CD4-positive, alpha-beta T cell treated with Interferon gamma for 1 hour (primary cell): Measurements from ENCODE around the gene PCDHA11.
"Not testable (repeated sequence)": the region's sequence is repeated elsewhere in the genome, so short reads cannot be mapped to it uniquely, and the experiment has no call there.

ENCODE experiments used
- DNase-seq: peaks from one replicate; pipeline ENCODE4 v3.0.0-alpha.2; 2020

PCDHA11 gene, protein sequence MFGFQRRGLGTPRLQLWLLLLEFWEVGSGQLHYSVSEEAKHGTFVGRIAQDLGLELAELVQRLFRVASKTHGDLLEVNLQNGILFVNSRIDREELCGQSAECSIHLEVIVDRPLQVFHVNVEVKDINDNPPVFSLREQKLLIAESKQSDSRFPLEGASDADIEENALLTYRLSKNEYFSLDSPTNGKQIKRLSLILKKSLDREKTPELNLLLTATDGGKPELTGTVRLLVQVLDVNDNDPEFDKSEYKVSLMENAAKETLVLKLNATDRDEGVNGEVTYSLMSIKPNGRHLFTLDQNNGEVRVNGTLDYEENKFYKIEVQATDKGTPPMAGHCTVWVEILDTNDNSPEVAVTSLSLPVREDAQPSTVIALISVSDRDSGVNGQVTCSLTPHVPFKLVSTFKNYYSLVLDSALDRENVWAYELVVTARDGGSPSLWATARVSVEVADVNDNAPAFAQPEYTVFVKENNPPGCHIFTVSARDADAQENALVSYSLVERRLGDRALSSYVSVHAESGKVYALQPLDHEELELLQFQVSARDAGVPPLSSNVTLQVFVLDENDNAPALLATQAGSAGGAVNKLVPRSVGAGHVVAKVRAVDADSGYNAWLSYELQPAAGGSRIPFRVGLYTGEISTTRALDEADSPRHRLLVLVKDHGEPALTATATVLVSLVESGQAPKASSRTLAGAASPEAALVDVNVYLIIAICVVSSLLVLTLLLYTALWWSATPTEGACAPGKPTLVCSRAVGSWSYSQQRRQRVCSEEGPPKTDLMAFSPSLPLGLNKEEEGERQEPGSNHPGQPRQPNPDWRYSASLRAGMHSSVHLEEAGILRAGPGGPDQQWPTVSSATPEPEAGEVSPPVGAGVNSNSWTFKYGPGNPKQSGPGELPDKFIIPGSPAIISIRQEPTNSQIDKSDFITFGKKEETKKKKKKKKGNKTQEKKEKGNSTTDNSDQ

DNA sequence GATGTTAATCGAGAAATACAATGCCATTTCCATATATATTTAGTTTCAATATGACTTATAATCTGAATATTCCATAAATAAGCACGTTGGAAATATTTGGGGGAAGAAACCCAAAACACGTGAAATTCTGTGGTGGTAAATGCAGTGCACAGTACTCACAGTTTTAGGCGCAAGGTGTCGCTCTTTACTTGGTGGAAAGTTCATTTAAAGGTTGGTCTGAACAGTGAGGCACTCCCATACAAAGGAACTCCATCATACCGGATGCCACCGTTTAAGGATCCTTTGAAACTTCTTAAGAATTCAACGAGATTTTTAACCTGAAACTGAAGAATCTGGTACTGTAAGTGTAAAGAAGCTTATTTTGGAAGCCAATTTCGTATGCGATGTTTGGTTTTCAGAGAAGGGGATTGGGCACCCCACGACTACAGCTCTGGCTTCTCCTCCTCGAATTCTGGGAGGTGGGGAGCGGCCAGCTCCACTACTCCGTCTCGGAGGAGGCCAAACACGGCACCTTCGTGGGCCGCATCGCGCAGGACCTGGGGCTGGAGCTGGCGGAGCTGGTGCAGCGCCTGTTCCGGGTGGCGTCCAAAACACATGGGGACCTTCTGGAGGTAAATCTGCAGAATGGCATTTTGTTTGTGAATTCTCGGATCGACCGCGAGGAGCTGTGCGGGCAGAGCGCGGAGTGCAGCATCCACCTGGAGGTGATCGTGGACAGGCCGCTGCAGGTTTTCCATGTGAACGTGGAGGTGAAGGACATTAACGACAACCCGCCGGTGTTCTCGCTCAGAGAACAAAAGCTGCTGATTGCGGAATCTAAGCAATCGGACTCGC, at the start of gene PCDHA11:
Gene PCDHA11 (plus strand): TSS at position 237 of the 834 bp plus-strand sequence. CDS start 147 bp downstream, at position 384.
- DNase-seq = no peak

DNA sequence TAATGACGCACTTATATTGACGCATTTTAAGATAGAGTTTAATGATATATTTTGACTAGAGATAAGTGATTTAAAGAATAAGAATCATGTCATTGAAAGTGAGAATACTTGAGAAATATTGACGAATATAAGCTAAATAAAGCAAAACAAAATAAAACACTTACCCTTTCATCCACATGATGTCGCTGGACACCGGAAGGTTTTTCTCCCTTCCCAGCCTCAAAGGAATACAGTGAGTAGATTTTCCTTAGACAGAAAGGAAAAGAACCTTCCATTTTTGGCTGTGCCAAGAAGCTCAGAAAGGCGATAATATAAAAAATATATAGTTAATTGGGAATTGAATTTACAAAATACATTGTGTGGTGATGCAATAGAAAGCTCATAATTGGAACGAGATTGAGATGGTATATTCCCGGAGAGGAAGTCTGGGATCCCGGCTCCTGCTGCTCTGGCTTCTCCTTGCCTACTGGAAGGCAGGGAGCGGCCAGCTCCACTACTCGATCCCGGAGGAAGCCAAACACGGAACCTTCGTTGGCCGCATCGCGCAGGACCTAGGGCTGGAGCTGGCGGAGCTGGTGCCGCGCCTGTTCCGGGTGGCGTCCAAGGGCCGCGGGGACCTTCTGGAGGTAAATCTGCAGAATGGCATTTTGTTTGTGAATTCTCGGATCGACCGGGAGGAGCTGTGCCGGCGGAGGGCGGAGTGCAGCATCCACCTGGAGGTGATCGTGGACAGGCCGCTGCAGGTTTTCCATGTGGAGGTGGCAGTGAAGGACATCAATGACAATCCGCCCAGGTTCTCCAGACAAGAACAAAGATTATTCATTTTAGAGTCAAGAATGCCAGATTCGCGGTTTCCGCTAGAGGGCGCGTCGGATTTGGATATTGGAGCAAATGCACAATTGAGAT, 47.1 kb upstream of the PCDHA11 start, which contains the start of gene PCDHA5:
Gene PCDHA5 (plus strand): TSS at position 239 of the 906 bp plus-strand sequence.
- no peak for DNase-seq

DNA sequence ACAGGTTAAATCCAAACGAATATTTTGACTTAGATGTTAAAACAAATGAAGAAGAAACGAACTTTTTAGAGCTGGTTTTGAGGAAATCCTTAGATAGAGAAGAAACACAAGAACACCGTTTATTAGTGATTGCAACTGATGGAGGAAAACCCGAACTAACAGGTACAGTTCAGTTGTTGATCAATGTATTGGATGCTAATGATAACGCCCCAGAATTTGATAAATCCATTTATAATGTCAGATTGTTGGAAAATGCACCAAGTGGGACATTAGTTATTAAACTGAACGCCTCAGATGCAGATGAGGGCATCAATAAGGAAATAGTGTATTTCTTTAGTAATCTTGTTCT, 46.5 kb upstream of the PCDHA11 start:
- DNase-seq = no peak

DNA sequence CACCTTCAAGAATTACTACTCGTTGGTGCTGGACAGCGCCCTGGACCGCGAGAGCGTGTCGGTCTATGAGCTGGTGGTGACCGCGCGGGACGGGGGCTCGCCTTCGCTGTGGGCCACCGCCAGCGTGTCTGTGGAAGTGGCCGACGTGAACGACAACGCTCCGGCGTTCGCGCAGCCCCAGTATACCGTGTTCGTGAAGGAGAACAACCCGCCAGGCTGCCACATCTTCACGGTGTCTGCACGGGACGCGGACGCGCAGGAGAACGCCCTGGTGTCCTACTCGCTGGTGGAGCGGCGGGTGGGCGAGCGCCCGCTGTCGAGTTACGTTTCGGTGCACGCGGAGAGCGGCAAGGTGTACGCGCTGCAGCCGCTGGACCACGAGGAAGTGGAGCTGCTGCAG, 45.8 kb upstream of the PCDHA11 start:
- not testable (repeated sequence) for DNase-seq

DNA sequence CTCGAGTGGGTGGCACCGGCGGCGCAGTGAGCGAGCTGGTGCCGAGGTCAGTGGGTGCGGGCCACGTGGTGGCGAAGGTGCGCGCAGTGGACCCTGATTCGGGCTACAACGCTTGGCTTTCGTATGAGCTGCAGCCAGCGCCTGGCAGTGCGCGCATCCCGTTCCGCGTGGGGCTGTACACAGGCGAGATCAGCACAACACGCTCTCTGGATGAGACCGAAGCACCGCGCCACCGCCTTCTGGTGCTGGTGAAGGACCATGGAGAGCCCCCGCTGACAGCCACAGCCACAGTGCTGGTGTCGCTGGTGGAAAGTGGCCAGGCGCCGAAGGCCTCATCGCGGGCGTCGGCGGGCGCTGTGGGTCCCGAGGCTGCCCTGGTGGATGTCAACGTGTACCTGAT, 45.3 kb upstream of the PCDHA11 start:
- no peak for DNase-seq

DNA sequence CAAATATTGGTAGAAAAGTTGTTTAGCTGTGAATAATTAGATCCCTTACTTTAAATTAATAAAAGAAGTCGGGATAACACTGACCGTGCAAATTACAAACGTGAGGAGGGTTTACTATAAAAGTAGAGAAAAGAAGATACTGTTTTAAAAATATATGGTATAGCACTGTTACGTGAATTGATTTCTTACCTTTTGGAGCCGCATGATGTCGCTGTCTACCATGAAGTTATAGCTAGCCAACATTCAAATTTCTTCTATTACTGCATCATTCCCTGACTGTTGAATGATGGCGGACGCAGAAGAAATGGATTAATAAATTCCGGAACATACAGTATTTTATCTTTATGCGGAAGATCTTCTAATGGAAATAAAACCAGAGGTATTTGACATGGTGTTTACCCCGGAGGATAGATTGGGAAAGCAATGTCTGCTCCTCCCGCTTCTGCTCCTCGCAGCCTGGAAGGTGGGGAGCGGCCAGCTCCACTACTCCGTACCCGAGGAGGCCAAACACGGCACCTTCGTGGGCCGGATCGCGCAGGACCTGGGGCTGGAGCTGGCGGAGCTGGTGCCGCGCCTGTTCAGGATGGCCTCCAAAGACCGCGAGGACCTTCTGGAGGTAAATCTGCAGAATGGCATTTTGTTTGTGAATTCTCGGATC, 40.9 kb upstream of the PCDHA11 start, which contains the start of gene PCDHA6:
Gene PCDHA6 (plus strand): TSS at position 257 of the 658 bp plus-strand sequence. CDS start 132 bp downstream, at position 389.
- DNase-seq = no peak

DNA sequence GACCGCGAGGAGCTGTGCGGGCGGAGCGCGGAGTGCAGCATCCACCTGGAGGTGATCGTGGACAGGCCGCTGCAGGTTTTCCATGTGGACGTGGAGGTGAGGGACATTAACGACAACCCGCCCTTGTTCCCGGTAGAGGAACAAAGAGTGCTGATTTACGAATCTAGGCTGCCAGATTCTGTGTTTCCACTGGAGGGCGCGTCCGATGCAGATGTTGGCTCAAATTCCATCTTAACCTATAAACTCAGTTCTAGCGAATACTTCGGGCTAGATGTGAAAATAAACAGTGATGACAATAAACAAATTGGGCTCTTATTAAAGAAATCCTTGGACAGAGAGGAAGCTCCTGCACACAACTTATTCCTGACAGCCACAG, 40.4 kb upstream of the PCDHA11 start:
- no peak for DNase-seq

DNA sequence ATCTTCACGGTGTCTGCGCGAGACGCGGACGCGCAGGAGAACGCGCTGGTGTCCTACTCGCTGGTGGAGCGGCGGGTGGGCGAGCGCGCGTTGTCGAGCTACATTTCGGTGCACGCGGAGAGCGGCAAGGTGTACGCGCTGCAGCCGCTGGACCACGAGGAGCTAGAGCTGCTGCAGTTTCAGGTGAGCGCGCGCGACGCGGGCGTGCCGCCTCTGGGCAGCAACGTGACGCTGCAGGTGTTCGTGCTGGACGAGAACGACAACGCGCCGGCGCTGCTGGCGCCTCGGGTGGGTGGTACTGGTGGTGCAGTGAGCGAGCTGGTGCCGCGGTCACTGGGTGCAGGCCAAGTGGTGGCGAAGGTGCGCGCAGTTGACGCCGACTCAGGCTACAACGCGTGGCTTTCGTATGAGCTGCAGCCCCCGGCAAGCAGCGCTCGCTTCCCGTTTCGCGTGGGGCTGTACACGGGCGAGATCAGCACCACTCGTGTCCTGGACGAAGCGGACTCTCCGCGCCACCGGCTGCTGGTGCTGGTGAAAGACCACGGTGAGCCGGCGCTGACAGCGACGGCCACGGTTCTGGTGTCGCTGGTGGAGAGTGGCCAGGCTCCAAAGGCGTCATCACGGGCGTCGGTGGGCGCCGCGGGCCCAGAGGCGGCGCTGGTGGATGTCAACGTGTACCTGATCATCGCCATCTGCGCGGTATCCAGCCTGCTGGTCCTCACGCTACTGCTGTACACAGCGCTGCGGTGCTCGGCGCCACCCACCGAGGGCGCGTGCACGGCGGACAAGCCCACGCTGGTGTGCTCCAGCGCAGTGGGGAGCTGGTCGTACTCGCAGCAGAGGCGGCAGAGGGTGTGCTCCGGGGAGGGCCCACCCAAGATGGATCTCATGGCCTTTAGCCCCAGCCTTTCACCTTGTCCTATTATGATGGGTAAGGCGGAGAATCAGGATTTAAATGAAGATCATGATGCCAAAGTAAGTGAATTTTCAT, 39.0 kb upstream of the PCDHA11 start:
- DNase-seq = not testable (repeated sequence)

DNA sequence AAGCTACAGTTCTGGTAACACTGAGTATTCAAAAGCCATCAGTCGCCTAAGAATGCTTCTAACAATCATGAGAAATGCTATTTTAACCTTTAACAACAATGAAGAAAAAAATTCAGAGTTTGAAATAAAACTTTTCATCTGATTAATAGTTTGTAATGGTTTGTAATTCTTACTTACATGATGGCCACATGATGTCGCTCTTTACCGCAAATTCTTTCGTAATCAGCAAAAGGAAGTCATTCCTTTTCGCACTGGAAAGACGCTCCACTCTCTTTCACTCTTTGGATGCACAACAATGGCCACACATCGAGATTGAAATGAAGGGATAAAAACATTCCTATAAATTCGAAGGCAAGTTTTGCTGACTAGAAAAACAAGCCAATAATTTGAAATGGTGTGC, 34.8 kb upstream of the PCDHA11 start, which contains the start of gene PCDHA7:
Gene PCDHA7 (plus strand): TSS at position 277 of the 400 bp plus-strand sequence. CDS start 115 bp downstream, at position 392.
- no peak for DNase-seq

DNA sequence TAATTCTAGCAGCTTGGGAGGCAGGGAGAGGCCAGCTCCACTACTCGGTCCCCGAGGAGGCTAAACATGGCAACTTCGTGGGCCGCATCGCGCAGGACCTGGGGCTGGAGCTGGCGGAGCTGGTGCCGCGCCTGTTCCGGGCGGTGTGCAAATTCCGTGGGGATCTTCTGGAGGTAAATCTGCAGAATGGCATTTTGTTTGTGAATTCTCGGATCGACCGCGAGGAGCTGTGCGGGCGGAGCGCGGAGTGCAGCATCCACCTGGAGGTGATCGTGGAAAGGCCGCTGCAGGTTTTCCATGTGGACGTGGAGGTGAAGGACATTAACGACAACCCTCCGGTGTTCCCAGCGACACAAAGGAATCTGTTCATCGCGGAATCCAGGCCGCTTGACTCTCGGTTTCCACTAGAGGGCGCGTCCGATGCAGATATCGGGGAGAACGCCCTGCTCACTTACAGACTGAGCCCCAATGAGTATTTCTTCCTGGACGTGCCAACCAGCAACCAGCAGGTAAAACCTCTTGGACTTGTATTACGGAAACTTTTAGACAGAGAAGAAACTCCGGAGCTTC, 34.2 kb upstream of the PCDHA11 start:
- not testable (repeated sequence) for DNase-seq

DNA sequence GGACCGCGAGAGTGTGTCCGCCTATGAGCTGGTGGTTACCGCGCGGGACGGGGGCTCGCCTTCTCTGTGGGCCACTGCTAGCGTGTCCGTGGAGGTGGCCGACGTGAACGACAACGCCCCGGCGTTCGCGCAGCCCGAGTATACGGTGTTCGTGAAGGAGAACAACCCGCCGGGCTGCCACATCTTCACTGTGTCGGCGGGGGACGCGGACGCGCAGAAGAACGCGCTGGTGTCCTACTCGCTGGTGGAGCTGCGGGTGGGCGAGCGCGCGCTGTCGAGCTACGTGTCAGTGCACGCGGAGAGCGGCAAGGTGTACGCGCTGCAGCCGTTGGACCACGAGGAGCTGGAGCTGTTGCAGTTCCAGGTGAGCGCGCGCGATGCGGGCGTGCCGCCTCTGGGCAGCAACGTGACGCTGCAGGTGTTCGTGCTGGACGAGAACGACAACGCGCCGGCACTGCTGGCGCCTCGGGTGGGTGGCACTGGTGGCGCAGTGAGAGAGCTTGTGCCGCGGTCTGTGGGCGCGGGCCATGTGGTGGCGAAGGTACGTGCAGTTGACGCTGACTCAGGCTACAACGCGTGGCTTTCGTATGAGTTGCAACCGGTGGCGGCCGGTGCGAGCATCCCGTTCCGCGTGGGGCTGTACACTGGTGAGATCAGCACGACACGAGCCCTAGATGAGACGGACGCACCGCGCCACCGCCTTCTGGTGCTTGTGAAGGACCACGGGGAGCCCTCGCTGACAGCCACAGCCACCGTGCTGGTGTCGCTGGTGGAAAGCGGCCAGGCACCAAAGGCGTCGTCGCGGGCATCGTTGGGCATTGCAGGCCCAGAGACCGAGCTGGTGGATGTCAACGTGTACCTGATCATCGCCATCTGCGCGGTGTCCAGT, 32.9 kb upstream of the PCDHA11 start:
- no peak for DNase-seq

DNA sequence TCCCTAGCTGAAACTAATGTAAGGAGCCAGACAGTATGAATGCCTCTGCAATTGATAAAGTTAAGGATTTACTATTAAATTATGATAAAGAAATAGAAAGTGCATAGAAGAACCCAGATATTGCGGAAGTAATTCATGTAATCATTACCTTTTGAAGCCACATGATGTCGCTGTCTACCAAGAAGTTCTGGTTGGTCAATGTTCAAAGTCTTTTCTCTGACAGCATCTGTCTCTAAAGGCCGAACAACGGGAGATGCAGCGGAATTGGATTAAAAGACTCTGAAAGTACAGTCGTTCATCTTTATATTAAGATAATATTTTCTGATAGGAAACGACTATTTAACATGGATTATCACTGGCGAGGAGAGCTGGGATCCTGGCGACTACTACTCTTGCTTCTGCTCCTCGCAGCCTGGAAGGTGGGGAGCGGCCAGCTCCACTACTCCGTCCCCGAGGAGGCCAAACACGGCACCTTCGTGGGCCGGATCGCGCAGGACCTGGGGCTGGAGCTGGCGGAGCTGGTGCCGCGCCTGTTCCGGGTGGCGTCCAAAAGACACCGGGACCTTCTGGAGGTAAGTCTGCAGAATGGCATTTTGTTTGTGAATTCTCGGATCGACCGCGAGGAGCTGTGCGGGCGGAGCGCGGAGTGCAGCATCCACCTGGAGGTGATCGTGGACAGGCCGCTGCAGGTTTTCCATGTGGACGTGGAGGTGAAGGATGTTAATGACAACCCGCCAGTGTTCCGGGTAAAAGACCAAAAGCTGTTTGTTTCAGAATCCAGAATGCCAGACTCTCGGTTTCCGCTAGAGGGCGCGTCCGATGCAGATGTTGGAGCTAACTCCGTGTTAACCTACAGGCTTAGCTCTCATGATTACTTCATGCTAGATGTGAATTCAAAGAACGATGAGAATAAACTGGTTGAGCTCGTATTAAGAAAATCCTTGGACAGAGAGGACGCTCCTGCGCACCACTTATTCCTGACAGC, 27.5 kb upstream of the PCDHA11 start, which contains the start of gene PCDHA8:
Gene PCDHA8 (plus strand): TSS at position 210 of the 985 bp plus-strand sequence. CDS start 135 bp downstream, at position 345.
- no peak for DNase-seq

DNA sequence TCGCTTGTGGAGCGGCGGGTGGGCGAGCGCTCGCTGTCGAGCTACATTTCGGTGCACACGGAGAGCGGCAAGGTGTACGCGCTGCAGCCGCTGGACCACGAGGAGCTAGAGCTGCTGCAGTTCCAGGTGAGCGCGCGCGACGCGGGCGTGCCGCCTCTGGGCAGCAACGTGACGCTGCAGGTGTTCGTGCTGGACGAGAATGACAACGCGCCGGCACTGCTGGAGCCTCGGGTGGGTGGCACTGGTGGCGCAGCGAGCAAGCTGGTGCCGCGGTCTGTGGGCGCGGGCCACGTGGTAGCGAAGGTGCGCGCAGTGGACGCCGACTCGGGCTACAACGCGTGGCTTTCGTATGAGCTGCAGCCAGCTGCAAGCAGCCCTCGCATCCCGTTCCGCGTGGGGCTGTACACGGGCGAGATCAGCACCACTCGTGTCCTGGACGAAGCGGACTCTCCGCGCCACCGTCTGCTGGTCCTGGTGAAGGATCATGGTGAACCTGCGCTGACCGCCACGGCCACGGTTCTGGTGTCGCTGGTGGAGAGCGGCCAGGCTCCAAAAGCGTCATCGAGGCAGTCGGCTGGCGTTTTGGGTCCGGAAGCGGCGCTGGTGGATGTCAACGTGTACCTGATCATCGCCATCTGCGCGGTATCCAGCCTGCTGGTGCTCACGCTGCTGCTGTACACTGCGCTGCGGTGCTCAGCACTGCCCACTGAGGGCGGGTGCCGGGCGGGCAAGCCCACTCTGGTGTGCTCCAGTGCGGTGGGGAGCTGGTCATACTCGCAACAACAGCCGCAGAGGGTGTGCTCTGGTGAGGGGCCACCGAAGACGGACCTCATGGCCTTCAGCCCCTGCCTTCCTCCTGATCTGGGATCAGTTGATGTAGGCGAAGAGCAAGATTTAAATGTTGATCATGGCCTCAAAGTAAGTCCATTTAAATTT, 25.7 kb upstream of the PCDHA11 start:
- no peak for DNase-seq

DNA sequence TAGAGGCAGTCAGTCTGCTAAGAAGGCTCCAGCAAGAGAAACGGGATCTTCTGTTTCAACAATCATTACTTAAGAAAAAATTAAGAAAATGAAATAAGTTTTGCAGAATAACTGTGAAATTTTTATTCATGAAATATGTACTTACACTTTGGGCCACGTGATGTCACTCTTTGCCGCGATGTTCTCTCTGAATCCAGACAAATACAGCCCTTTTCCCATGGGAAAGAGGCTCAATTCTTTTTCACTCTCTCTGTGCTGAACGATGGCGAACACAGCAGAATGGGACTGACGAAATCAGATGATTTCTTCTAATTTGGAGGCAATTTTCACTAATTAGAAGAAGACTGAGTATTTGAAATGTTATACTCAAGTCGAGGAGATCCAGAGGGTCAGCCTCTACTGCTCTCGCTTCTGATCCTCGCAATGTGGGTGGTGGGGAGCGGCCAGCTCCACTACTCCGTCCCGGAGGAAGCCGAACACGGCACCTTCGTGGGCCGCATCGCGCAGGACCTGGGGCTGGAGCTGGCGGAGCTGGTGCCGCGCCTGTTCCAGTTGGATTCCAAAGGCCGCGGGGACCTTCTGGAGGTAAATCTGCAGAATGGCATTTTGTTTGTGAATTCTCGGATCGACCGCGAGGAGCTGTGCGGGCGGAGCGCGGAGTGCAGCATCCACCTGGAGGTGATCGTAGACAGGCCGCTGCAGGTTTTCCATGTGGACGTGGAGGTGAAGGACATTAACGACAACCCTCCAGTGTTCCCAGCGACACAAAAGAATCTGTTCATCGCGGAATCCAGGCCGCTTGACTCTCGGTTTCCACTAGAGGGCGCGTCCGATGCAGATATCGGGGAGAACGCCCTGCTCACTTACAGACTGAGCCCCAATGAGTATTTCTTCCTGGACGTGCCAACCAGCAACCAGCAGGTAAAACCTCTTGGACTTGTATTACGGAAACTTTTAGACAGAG, 20.3 kb upstream of the PCDHA11 start, which contains the start of gene PCDHA9:
Gene PCDHA9 (plus strand): TSS at position 244 of the 964 bp plus-strand sequence. CDS start 114 bp downstream, at position 358.
- not testable (repeated sequence) for DNase-seq
